ENCODE results near the gene TICAM1.
"Not testable (repeated sequence)": the region's sequence is repeated elsewhere in the genome, so short reads cannot be mapped to it uniquely, and the experiment has no call there.

DNA sequence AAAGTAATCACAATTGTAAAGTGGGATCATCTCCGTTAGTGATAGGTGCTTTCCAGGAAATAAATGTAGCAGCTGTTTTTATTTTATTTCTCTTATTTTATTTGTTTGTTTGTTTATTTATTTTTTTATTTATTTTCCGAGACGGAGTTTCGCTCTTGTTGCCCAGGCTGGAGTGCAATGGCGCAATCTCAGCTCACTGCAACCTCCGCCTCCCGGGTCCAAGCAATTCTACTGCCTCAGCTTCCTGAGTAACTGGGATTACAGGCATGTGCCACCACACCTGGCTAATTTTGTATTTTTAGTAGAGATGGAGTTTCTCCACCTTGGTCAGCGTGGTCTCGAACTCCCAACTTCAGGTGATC is 448 bp upstream of the TICAM1 start:
- TF ChIP-seq, protein P1, sequence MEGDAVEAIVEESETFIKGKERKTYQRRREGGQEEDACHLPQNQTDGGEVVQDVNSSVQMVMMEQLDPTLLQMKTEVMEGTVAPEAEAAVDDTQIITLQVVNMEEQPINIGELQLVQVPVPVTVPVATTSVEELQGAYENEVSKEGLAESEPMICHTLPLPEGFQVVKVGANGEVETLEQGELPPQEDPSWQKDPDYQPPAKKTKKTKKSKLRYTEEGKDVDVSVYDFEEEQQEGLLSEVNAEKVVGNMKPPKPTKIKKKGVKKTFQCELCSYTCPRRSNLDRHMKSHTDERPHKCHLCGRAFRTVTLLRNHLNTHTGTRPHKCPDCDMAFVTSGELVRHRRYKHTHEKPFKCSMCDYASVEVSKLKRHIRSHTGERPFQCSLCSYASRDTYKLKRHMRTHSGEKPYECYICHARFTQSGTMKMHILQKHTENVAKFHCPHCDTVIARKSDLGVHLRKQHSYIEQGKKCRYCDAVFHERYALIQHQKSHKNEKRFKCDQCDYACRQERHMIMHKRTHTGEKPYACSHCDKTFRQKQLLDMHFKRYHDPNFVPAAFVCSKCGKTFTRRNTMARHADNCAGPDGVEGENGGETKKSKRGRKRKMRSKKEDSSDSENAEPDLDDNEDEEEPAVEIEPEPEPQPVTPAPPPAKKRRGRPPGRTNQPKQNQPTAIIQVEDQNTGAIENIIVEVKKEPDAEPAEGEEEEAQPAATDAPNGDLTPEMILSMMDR (IDR thresholded peaks at IDR 0.05), result not testable (repeated sequence)
- TF ChIP-seq POLR2AphosphoS5 (IDR thresholded peaks at IDR 0.05; ENCODE audit: low read depth, low read length), result not testable (repeated sequence)

Data from Panc1 (cell line).